Naive thymus-derived CD4-positive, alpha-beta T cell (primary cell): ENCODE results near the gene TAGAP. TPM values are rescaled to one million over a fixed set of nuclear protein-coding genes. Genes with fewer than 3 reads are reported as not detected.
"Not testable (repeated sequence)": the region's sequence is repeated elsewhere in the genome, so short reads cannot be mapped to it uniquely, and the experiment has no call there.

ENCODE experiments used
- ATAC-seq: fragments of 150-1000 bp; cut with Tn5 transposase; 2 replicates; pipeline ENCODE4 v1.10.0; 2021; ENCODE audit warnings: mild to moderate bottlenecking, moderate library complexity
- CTCF ChIA-PET: fragments of 350-600 bp; sonication (Branson Sonifier 250); formaldehyde crosslinking; loops from one replicate; lab custom pipeline; 2021; ENCODE audit warnings: antibody characterized with exemption; lab: Charles Lee
- POLR2A ChIA-PET: fragments of 350-600 bp; sonication (Branson Sonifier 250); formaldehyde crosslinking; loops from one replicate; lab custom pipeline; 2021; ENCODE audit warnings: antibody characterized with exemption, inconsistent platforms; lab: Charles Lee
- DNase-seq, 9 donors: peaks; one replicate each; pipeline versions ENCODE4 v3.0.0 to v3.0.0-alpha.2; 2020 to 2022; ENCODE audit warnings: mixed read lengths in 1 of 9
- H3K27ac ChIP-seq: one replicate; pipeline ENCODE4 v1.7.0; 2013; ENCODE audit warnings: mild to moderate bottlenecking, low read depth, low read length, moderate library complexity
- H3K27me3 ChIP-seq, 2 donors: one replicate each; pipeline ENCODE4 v1.7.0; 2013; ENCODE audit warnings: low read length in 2 of 2, mild to moderate bottlenecking in 2 of 2, moderate library complexity in 2 of 2; ENCODE audit not compliant: control insufficient read depth in 2 of 2, insufficient read depth in 2 of 2
- H3K36me3 ChIP-seq, 3 experiments: 1 replicate in 2 of 3; 2 replicates in 1 of 3; pipeline ENCODE4 v1.7.0; 2013; ENCODE audit warnings: low read length in 3 of 3, mild to moderate bottlenecking in 3 of 3, moderate library complexity in 1 of 3; ENCODE audit not compliant: insufficient read depth in 3 of 3, control insufficient read depth in 2 of 3
- H3K4me1 ChIP-seq, 2 donors: one replicate each; pipeline ENCODE4 v1.7.0; 2013; ENCODE audit warnings: low read length in 2 of 2, mild to moderate bottlenecking in 2 of 2, moderate library complexity in 1 of 2; ENCODE audit not compliant: control insufficient read depth in 2 of 2, insufficient read depth in 2 of 2
- H3K4me3 ChIP-seq: 2 replicates; pipeline ENCODE4 v1.7.0; 2013; ENCODE audit warnings: mild to moderate bottlenecking, low read length
- H3K9me3 ChIP-seq, 3 experiments: 1 replicate in 2 of 3; 2 replicates in 1 of 3; pipeline ENCODE4 v1.7.0; 2013; ENCODE audit warnings: low read length in 3 of 3; ENCODE audit not compliant: control insufficient read depth in 2 of 3
- H3K27ac Mint-ChIP-seq, 9 donors: one replicate each; pipeline ENCODE4 v1.8.0; 2020 to 2022; ENCODE audit warnings: mixed read lengths in 9 of 9, mild to moderate bottlenecking in 8 of 9, moderate library complexity in 5 of 9, inconsistent platforms in 2 of 9
- H3K27me3 Mint-ChIP-seq, 5 donors: one replicate each; pipeline ENCODE4 v1.8.0; 2021 to 2022; ENCODE audit warnings: mixed read lengths in 5 of 5, mild to moderate bottlenecking in 1 of 5
- H3K36me3 Mint-ChIP-seq, 5 donors: one replicate each; pipeline ENCODE4 v1.8.0; 2020 to 2022; ENCODE audit warnings: mixed read lengths in 5 of 5, mild to moderate bottlenecking in 3 of 5, inconsistent platforms in 1 of 5
- H3K4me1 Mint-ChIP-seq, 7 donors: one replicate each; pipeline ENCODE4 v1.8.0; 2020 to 2022; ENCODE audit warnings: mixed read lengths in 7 of 7, mild to moderate bottlenecking in 3 of 7, inconsistent platforms in 1 of 7
- H3K4me3 Mint-ChIP-seq, 10 donors: one replicate each; pipeline ENCODE4 v1.8.0; 2020 to 2022; ENCODE audit warnings: mild to moderate bottlenecking in 10 of 10, mixed read lengths in 10 of 10, moderate library complexity in 6 of 10, inconsistent platforms in 2 of 10
- H3K9me3 Mint-ChIP-seq, 11 donors: one replicate each; pipeline ENCODE4 v1.8.0; 2020 to 2022; ENCODE audit warnings: mixed read lengths in 11 of 11, mild to moderate bottlenecking in 4 of 11, inconsistent platforms in 1 of 11, moderate library complexity in 1 of 11
- intact Hi-C, 2 donors: fragments of 100-400 bp; cut with micrococcal nuclease; formaldehyde crosslinking; loops; one replicate each; pipeline ENCODE4 v1.15.1; 2023
- polyA plus RNA-seq, 2 donors: library from polyadenylated mRNA; unstranded; fragments of 300-500 nt; fragmentation: Illumina TruSeq; gene quantifications; one replicate each; pipeline ENCODE4 v1.2.3, GENCODE V29; 2021
- total RNA-seq, 6 experiments: library from RNA in 5 of 6; stranded (reverse) in 5 of 6; gene quantifications; 1 replicate in 5 of 6; 2 replicates in 1 of 6; pipeline ENCODE4 v1.2.3 and lab custom pipeline; 2021 to 2026

TAGAP gene
- total and polyA plus RNA-seq, 7 experiments from 2014 or later = 53.5 to 222 (median 151) TPM

DNA sequence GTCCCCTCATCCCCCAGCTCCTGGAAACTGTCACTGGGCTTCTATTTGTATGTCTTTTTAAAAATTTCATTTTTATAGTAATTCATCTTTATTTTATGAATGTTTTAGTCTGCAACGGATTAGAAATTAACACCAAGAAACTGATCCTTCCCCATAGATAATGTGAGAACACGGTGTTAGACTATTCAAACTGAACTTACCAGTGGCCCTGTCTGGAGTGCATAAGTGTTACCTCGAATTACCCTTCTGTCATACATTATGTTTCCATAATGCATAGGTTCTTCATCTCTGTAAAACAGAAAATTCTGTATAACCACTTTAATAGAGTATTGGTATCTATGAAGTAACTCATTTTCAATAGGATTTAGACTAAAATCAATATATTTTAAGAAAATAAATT lies 51.2 kb downstream of the TAGAP start:
- Histone ChIP-seq H3K27me3 (no peaks in the 10 kb centered on the region), H3K4me1 (no peaks in the 10 kb centered on the region), H3K9me3 (no peaks in the 10 kb centered on the region), H3K4me3 (no peak overlapping the region), H3K36me3 (no peaks in the 10 kb centered on the region), H3K27ac (no peak overlapping the region)
- H3K4me3 Mint-ChIP-seq = no peak overlapping the region
- DNase-seq (no peak), ATAC-seq (no peak)
- ChIA-PET POLR2A (no interaction called here), CTCF (interaction anchor here (1.4 kb wide), 1 partner anchor 20 kb away, joined by 4 read pairs; no protein-coding TSS in a partner anchor)
- intact Hi-C loops = no loop called here
- H3K36me3 Mint-ChIP-seq = peaks cover 5 to 27% (median 15%) of the 10 kb centered on the region in 5 donors
- peaks cover 0 to 24% (median 8%) of the 10 kb centered on the region in 11 donors for H3K9me3 Mint-ChIP-seq
- H3K27me3 Mint-ChIP-seq = no peaks in the 10 kb centered on the region
- peaks cover 0 to 27% (median 0%) of the 10 kb centered on the region in 7 donors for H3K4me1 Mint-ChIP-seq
- no peak overlapping the region for H3K27ac Mint-ChIP-seq

DNA sequence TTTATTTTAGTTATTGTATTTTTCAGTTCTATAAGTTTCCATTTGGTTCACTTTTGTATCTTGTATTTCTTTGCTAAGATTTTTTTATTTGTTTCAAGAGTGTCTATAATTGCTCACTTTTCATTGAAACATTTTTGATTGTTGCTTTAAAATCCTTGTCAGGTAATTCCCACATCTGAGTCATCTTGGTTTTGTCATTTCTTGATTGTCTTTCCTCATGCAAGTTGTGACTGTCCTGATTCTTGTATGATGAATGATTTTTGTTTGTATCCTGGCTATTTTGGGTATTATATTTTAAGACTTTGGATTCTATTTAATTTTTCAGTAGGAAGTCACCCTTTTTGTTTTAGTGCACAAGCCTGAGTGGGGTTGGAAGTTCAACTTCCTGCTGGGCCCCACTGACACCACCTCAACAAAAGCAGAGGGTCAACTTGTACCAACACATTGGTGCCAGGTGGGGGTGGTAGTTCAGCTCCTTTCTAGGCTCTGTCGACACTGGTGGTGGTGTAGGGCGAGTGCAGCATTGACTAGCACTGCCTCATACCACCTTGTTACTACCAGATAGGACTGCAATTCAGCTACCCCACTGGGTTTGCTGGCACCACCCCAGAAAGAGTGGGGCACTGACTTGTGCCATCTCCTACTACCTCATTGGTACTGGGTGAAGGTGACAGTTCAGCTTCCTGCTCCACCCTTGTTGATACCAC lies 53.6 kb downstream of the TAGAP start:
- Histone ChIP-seq H3K36me3 (no peaks in the 10 kb centered on the region), H3K27me3 (no peaks in the 10 kb centered on the region), H3K4me1 (no peaks in the 10 kb centered on the region), H3K4me3 (no peak overlapping the region), H3K9me3 (no peaks in the 10 kb centered on the region), H3K27ac (no peak overlapping the region)
- intact Hi-C loops = no loop called here
- POLR2A ChIA-PET = interaction anchor here (0.6 kb wide), 1 partner anchor 246 kb away, joined by 3 read pairs; no protein-coding TSS in a partner anchor
- H3K9me3 Mint-ChIP-seq = peaks cover 3 to 35% (median 15%) of the 10 kb centered on the region in 11 donors
- H3K4me1 Mint-ChIP-seq = peaks cover 0 to 15% (median 0%) of the 10 kb centered on the region in 7 donors
- H3K4me3 Mint-ChIP-seq = no peak overlapping the region
- CTCF ChIA-PET = interaction anchor here (0.7 to 1.7 kb wide), 3 partner anchors 122 to 143 kb away, joined by 3 to 5 read pairs (median 3); no protein-coding TSS in a partner anchor
- no peak overlapping the region for H3K27ac Mint-ChIP-seq
- H3K27me3 Mint-ChIP-seq = no peaks in the 10 kb centered on the region
- no peak for DNase-seq
- peak; percentile 27 for ATAC-seq
- H3K36me3 Mint-ChIP-seq = peaks cover 10 to 38% (median 21%) of the 10 kb centered on the region in 5 donors

GRCh38 chr6:158989711-158990110 lies 55.1 kb downstream of the TAGAP start:
- H3K27me3 Mint-ChIP-seq, CTCF ChIA-PET, H3K9me3 ChIP-seq, H3K4me1 Mint-ChIP-seq, H3K36me3 ChIP-seq, H3K4me3 ChIP-seq, DNase-seq, H3K4me3 Mint-ChIP-seq, H3K4me1 ChIP-seq, ATAC-seq, POLR2A ChIA-PET, H3K27me3 ChIP-seq, intact Hi-C loops, H3K27ac ChIP-seq, H3K27ac Mint-ChIP-seq: not testable (repeated sequence)
- Mint-ChIP-seq H3K36me3 (peaks cover 10 to 33% (median 21%) of the 10 kb centered on the region in 5 donors), H3K9me3 (peaks cover 3 to 35% (median 15%) of the 10 kb centered on the region in 11 donors)

- POLR2A ChIA-PET = no interaction called here
- Mint-ChIP-seq H3K27me3 (no peaks in the 10 kb centered on the region), H3K27ac (no peak overlapping the region), H3K9me3 (peaks cover 3 to 35% (median 15%) of the 10 kb centered on the region in 11 donors), H3K36me3 (peaks cover 10 to 30% (median 21%) of the 10 kb centered on the region in 5 donors), H3K4me3 (no peak overlapping the region), H3K4me1 (peaks cover 0 to 8% (median 0%) of the 10 kb centered on the region in 7 donors)
- ATAC-seq = no peak
- Histone ChIP-seq H3K27ac (no peak overlapping the region), H3K36me3 (no peaks in the 10 kb centered on the region), H3K4me1 (no peaks in the 10 kb centered on the region), H3K27me3 (no peaks in the 10 kb centered on the region), H3K9me3 (no peaks in the 10 kb centered on the region), H3K4me3 (no peak overlapping the region)
- intact Hi-C loops = no loop called here
- CTCF ChIA-PET = interaction anchor here (0.7 kb wide), 2 partner anchors 12 to 1149 kb away, joined by 3 to 4 read pairs; no protein-coding TSS in a partner anchor
- DNase-seq = no peak
Measured at GRCh38 chr6:158988477-158988876, 56.3 kb downstream of the TAGAP start.

DNA sequence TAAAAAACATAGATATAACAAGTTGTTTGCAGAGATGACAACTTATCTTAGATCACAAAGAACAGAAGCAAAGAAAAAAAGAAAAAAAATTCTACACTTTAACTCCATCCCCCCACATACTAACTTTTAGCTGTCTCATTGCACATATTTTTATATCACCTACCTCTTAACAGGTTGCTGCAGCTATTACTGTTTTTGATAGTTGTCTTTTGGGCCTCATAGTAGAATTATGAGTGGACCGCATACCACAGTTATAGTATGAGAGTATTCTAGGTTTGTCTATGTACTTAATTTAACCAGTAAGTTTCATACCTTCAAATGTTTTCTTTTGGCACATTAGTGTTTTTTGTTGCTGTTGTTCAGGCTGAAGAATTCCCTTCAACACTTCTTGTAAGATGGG lies 57.1 kb downstream of the TAGAP start:
- intact Hi-C loops = no loop called here
- no peak for ATAC-seq
- Histone ChIP-seq H3K36me3 (no peaks in the 10 kb centered on the region), H3K9me3 (no peaks in the 10 kb centered on the region), H3K27ac (no peak overlapping the region), H3K4me1 (no peaks in the 10 kb centered on the region), H3K27me3 (no peaks in the 10 kb centered on the region), H3K4me3 (no peak overlapping the region)
- ChIA-PET POLR2A (interaction anchor here (0.7 kb wide), 1 partner anchor 502 kb away, joined by 3 read pairs; no protein-coding TSS in a partner anchor), CTCF (interaction anchor here (0.7 to 0.8 kb wide), 2 partner anchors 283 to 1148 kb away, joined by 3 read pairs; no protein-coding TSS in a partner anchor)
- H3K27ac Mint-ChIP-seq = no peak overlapping the region
- H3K4me3 Mint-ChIP-seq = no peak overlapping the region
- peaks cover 10 to 25% (median 21%) of the 10 kb centered on the region in 5 donors for H3K36me3 Mint-ChIP-seq
- no peaks in the 10 kb centered on the region for H3K27me3 Mint-ChIP-seq
- H3K4me1 Mint-ChIP-seq = peaks cover 0 to 8% (median 0%) of the 10 kb centered on the region in 7 donors
- DNase-seq = no peak
- H3K9me3 Mint-ChIP-seq = peaks cover 3 to 35% (median 15%) of the 10 kb centered on the region in 11 donors
